HG03097 (cell line): ENCODE results near the gene CSTB.
A peak's percentile ranks its signal among the peaks of the same experiment; 100 is the strongest.
"Not testable (repeated sequence)": the region's sequence is repeated elsewhere in the genome, so short reads cannot be mapped to it uniquely, and the experiment has no call there.

Experiments
- ATAC-seq: cut with Tn5 transposase; IDR thresholded peaks from one replicate; pipeline ENCODE4 v1.9.1; 2021; ENCODE audit not compliant: unreplicated experiment, low FRiP score

Gene CSTB

GRCh38 chr21:43775795-43776430, at the start of gene CSTB:
Gene CSTB, minus strand, starts transcription at chr21:43776308. Its CDS starts 39 bp downstream, at chr21:43776269.
- peak; percentile 63 for ATAC-seq

- no peak for ATAC-seq
Observed at GRCh38 chr21:43825242-43825935, 49.3 kb upstream of the CSTB start.

- ATAC-seq: no peak
Observed at GRCh38 chr21:43824333-43825241, 48.5 kb upstream of the CSTB start.

- ATAC-seq: not testable (repeated sequence)
Observed at GRCh38 chr21:43822741-43823140, 46.6 kb upstream of the CSTB start.

GRCh38 chr21:43822166-43822565, 46.1 kb upstream of the CSTB start:
- ATAC-seq: not testable (repeated sequence)

- no peak for ATAC-seq
Observed at GRCh38 chr21:43820466-43820865, 44.4 kb upstream of the CSTB start.

GRCh38 chr21:43819511-43820405, 43.6 kb upstream of the CSTB start:
- ATAC-seq: no peak

GRCh38 chr21:43818685-43819084, 42.6 kb upstream of the CSTB start:
- no peak for ATAC-seq

- no peak for ATAC-seq
Observed at GRCh38 chr21:43817157-43818086, 41.3 kb upstream of the CSTB start.

- no peak for ATAC-seq
Observed at GRCh38 chr21:43816611-43817071, 40.5 kb upstream of the CSTB start.

- no peak for ATAC-seq
Observed at GRCh38 chr21:43815991-43816390, 39.9 kb upstream of the CSTB start.

GRCh38 chr21:43815107-43815613, 39.1 kb upstream of the CSTB start:
- no peak for ATAC-seq

- ATAC-seq: no peak
Observed at GRCh38 chr21:43814215-43815106, 38.4 kb upstream of the CSTB start.

GRCh38 chr21:43813656-43813980, 37.5 kb upstream of the CSTB start:
- no peak for ATAC-seq

- no peak for ATAC-seq
Observed at GRCh38 chr21:43812957-43813655, 37.0 kb upstream of the CSTB start.

- no peak for ATAC-seq
Observed at GRCh38 chr21:43812139-43812821, 36.2 kb upstream of the CSTB start.
